ENCODE measurements around the gene WBP1L. TPM values are rescaled to one million over a fixed set of nuclear protein-coding genes. Genes with fewer than 3 reads are reported as not detected.

The WBP1L gene
- total and polyA plus RNA-seq, 2 experiments from 2014 or later = 7.0 to 55.7 TPM

- no peak for TF ChIP-seq ZNF462 (CRISPR knock-in tag; IDR thresholded peaks at IDR 0.05)
- no peak for TF ChIP-seq JUNB (IDR thresholded peaks at IDR 0.05; ENCODE audit: unreplicated experiment)
- no peak for TF ChIP-seq ZNF114 (CRISPR knock-in tag; IDR thresholded peaks at IDR 0.05)
- no peak for TF ChIP-seq EZH2 (IDR thresholded peaks at IDR 0.05; ENCODE audit: low read depth, unreplicated experiment)
- TF ChIP-seq ZNF331 (CRISPR knock-in tag; IDR thresholded peaks at IDR 0.05; ENCODE audit: low read depth) = no peak
- no peak for TF ChIP-seq CTCF (conservative IDR thresholded peaks at IDR 0.05; ENCODE audit: low read depth in 2 of 2)
- no peak for TF ChIP-seq NANOG (IDR thresholded peaks at IDR 0.05; ENCODE audit: borderline replicate concordance)
Measured at GRCh38 chr10:102770792-102771191, 27.0 kb downstream of the WBP1L start (continued).

GRCh38 chr10:102773320-102773719 lies 29.6 kb downstream of the WBP1L start:
- H3K9me2 ChIP-seq (ENCODE audit: insufficient read depth) = no peaks in the 10 kb centered on the region
- Mint-ChIP-seq H3K36me3 (ENCODE audit: low read depth) (no peaks in the 10 kb centered on the region), H3K4me1 (peaks cover 36% of the 10 kb centered on the region), H3K27ac (no peak overlapping the region), H3K4me3 (no peak overlapping the region), H3K9me3 (no peaks in the 10 kb centered on the region), H3K27me3 (ENCODE audit: insufficient read depth, low read depth, poor library complexity) (peaks cover 10% of the 10 kb centered on the region)
- H3K27me3 ChIP-seq (ENCODE audit: insufficient read depth) = no peaks in the 10 kb centered on the region
- H3K4me2 ChIP-seq = no peak overlapping the region
- DNase-seq (ENCODE audit: low spot score) (no peak), ATAC-seq (no peak)
- peaks cover 33% of the 10 kb centered on the region for H3K4me1 ChIP-seq (ENCODE audit: insufficient read depth)
- H3F3A ChIP-seq (replicated peaks; ENCODE audit: low read depth) = no peaks in the 10 kb centered on the region
- no peaks in the 10 kb centered on the region for H3K36me3 ChIP-seq (ENCODE audit: insufficient read depth)
- H3K4me3 ChIP-seq = no peak overlapping the region
- no peak overlapping the region for H2AFZ ChIP-seq
- H4K20me1 ChIP-seq (replicated peaks; ENCODE audit: insufficient read depth) = 0 out of 2 replicates have a peak, but pooled peaks cover 2% of the 10 kb centered on the region
- no peak overlapping the region for H3K27ac ChIP-seq (ENCODE audit: low read depth)
- no peaks in the 10 kb centered on the region; the same call in none of the 2 replicates for H3K79me2 ChIP-seq (replicated peaks; ENCODE audit: insufficient read depth)
- no peak for TF ChIP-seq ZNF331 (CRISPR knock-in tag; IDR thresholded peaks at IDR 0.05; ENCODE audit: low read depth)
- TF ChIP-seq, protein P1, sequence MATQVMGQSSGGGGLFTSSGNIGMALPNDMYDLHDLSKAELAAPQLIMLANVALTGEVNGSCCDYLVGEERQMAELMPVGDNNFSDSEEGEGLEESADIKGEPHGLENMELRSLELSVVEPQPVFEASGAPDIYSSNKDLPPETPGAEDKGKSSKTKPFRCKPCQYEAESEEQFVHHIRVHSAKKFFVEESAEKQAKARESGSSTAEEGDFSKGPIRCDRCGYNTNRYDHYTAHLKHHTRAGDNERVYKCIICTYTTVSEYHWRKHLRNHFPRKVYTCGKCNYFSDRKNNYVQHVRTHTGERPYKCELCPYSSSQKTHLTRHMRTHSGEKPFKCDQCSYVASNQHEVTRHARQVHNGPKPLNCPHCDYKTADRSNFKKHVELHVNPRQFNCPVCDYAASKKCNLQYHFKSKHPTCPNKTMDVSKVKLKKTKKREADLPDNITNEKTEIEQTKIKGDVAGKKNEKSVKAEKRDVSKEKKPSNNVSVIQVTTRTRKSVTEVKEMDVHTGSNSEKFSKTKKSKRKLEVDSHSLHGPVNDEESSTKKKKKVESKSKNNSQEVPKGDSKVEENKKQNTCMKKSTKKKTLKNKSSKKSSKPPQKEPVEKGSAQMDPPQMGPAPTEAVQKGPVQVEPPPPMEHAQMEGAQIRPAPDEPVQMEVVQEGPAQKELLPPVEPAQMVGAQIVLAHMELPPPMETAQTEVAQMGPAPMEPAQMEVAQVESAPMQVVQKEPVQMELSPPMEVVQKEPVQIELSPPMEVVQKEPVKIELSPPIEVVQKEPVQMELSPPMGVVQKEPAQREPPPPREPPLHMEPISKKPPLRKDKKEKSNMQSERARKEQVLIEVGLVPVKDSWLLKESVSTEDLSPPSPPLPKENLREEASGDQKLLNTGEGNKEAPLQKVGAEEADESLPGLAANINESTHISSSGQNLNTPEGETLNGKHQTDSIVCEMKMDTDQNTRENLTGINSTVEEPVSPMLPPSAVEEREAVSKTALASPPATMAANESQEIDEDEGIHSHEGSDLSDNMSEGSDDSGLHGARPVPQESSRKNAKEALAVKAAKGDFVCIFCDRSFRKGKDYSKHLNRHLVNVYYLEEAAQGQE (IDR thresholded peaks at IDR 0.05; ENCODE audit: unreplicated experiment) = no peak
- TF ChIP-seq EZH2 (IDR thresholded peaks at IDR 0.05; ENCODE audit: low read depth, unreplicated experiment) = no peak
- TF ChIP-seq NANOG (IDR thresholded peaks at IDR 0.05; ENCODE audit: borderline replicate concordance) = no peak
- TF ChIP-seq EZH2phosphoT487 (IDR thresholded peaks at IDR 0.05; ENCODE audit: unreplicated experiment) = no peak
- TF ChIP-seq STAT1 (IDR thresholded peaks at IDR 0.05; ENCODE audit: unreplicated experiment) = no peak
- TF ChIP-seq POLR2AphosphoS5 (IDR thresholded peaks at IDR 0.05; ENCODE audit: low read depth) = no peak
- TF ChIP-seq CTCF (conservative IDR thresholded peaks at IDR 0.05; ENCODE audit: low read depth in 2 of 2) = no peak
